ENCODE measurements around the gene PAWR. TPM values are rescaled to one million over a fixed set of nuclear protein-coding genes. Genes with fewer than 3 reads are reported as not detected.
A peak's percentile ranks its signal among the peaks of the same experiment; 100 is the strongest.

Gene PAWR
- total and polyA plus RNA-seq, 8 donors, result 10.1 to 662 (median 81.9) TPM

DNA sequence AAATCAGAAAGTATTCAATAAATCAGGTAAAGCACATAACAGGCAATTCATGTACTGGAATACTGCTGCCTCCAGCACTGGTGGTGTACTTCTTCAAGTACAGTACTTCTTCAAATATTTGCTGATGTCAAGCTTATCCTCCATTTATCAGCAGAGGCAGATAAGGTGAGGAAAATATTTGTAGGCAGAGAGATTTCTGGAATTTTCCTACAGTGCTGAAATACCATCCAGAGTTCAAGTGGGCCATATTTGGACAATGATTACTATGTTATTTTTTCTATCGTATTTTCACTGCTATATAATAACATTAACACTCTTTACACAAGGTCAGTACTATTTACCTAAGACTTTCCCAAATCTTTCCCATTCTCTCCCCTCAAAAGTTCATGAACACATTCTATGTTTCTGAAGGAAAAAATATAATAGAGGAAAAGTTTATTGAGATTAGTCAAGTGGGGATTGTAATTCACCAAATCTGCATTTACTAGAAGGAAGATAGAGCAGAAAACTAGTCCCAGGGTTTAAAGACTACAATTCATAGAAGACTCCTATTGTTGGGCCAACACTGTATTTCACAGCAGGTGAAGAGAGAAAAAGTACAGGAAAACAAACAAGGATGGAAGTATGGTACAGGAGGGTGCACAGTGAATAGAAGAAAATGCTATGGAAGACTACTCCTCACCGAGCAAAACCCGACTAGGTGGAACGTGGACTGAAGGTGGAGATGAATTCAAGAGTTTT lies 141.1 kb downstream of the PAWR start:
- intact Hi-C loops (cut with DNase I; ENCODE audit: low total_unique reads), result loop anchor here (5.0 kb wide), 1 partner anchor 188 kb away; no protein-coding TSS in a partner anchor
- peaks cover 20 to 49% (median 28%) of the 10 kb centered on the region in 4 donors for H3K4me1 ChIP-seq
- peak in 1 of 3 donors; percentile 15 for TF ChIP-seq POLR2AphosphoS5 (IDR thresholded peaks at IDR 0.05)
- TF ChIP-seq, protein P1, sequence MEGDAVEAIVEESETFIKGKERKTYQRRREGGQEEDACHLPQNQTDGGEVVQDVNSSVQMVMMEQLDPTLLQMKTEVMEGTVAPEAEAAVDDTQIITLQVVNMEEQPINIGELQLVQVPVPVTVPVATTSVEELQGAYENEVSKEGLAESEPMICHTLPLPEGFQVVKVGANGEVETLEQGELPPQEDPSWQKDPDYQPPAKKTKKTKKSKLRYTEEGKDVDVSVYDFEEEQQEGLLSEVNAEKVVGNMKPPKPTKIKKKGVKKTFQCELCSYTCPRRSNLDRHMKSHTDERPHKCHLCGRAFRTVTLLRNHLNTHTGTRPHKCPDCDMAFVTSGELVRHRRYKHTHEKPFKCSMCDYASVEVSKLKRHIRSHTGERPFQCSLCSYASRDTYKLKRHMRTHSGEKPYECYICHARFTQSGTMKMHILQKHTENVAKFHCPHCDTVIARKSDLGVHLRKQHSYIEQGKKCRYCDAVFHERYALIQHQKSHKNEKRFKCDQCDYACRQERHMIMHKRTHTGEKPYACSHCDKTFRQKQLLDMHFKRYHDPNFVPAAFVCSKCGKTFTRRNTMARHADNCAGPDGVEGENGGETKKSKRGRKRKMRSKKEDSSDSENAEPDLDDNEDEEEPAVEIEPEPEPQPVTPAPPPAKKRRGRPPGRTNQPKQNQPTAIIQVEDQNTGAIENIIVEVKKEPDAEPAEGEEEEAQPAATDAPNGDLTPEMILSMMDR (IDR thresholded peaks at IDR 0.05), result no peak
- H3K36me3 ChIP-seq, result peaks cover 0 to 6% (median 2%) of the 10 kb centered on the region in 4 donors
- no peaks in the 10 kb centered on the region for H3K27me3 ChIP-seq
- 63 to 78% (median 65%) methylated on average over 4 of the region's 4 CpGs for WGBS, 5 donors
- peak overlapping the region in 1 of 5 donors; percentile 4 for H3K27ac ChIP-seq
- peaks cover 0 to 5% (median 0%) of the 10 kb centered on the region in 4 donors for H3K9me3 ChIP-seq
- H3K4me3 ChIP-seq, result no peak overlapping the region
- DNase-seq, result peak in 1 of 2 donors; percentile 53

DNA sequence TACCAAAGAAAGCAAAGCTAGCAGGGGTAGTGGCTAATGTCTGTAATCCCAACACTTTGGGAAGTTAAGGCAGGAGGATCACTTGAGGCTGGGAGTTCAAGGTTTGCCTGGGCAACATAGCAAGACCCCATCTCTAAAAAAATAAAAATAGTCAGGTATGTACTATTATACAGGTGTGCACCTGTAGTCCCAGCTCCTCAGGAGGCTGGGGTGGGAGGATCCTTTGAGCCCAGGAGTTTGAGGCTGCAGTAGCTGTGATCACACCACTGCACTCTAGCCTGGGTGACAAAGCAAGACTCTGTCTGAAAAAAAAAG lies 142.2 kb downstream of the PAWR start:
- TF ChIP-seq POLR2AphosphoS5 (IDR thresholded peaks at IDR 0.05) (no peak), POLR2A (IDR thresholded peaks at IDR 0.05) (no peak), EP300 (IDR thresholded peaks at IDR 0.05) (no peak)
- TF ChIP-seq, protein P1 (IDR thresholded peaks at IDR 0.05), result no peak
- no peak overlapping the region for H3K4me3 ChIP-seq
- H3K9me3 ChIP-seq, result peaks cover 0 to 5% (median 0%) of the 10 kb centered on the region in 4 donors
- no peaks in the 10 kb centered on the region for H3K27me3 ChIP-seq
- intact Hi-C loops (cut with DNase I; ENCODE audit: low total_unique reads), result no loop called here
- H3K36me3 ChIP-seq, result peaks cover 0 to 6% (median 2%) of the 10 kb centered on the region in 4 donors
- peaks cover 20 to 49% (median 28%) of the 10 kb centered on the region in 4 donors for H3K4me1 ChIP-seq
- H3K27ac ChIP-seq, result peak overlapping the region in 3 of 5 donors; percentile 43 to 74 (median 59)
- no peak for DNase-seq

DNA sequence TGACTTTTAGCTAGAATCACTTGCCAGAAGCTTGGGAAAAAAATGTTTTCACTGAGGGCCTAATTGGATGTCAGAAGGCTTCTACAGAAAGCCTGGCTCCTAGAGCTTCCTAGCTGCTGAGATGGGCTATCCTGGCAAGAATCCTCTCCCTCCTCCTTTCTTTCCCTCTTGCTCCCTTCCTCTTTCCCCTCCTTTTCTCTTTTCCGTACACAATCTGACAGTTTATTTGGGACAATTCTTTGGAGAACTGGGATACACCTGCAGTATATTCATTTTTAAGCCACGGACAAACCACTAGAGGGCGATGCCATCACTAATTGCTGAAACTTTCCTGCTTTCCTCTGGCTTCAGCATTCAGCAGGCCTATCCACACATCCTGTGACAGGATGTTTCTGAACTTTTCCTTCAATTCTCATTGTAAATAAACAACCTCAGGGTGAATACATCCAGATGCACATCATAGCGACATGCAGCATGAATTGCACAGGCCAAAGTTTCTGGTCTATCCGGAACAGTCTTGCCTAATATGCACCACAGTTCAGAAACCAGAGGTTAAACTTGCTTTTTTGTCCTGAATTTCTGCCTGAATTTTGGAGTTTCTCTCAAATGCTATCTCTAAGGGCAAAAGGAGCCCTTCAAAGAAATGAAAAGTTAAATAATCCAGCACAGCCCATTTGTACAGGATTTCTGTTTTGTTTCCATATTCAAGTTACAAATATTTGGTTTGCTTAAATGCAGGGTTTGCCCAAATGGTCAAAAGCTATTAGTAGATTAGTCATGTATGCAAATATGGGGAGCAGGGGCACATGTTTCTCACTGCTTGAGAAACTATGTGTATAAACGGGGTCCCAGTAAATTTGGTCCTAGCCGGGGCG lies 142.8 kb downstream of the PAWR start:
- TF ChIP-seq POLR2AphosphoS5 (IDR thresholded peaks at IDR 0.05), result peak in 1 of 3 donors; percentile 11
- no peak for TF ChIP-seq EP300 (IDR thresholded peaks at IDR 0.05)
- TF ChIP-seq, protein P1 (IDR thresholded peaks at IDR 0.05), result peak in 5 of 7 experiments; percentile 37 to 62 (median 57)
- peak in 1 of 2 donors; percentile 82 for DNase-seq
- H3K27me3 ChIP-seq, result no peaks in the 10 kb centered on the region
- intact Hi-C loops (cut with DNase I; ENCODE audit: low total_unique reads), result no loop called here
- peaks cover 0 to 4% (median 1%) of the 10 kb centered on the region in 4 donors for H3K36me3 ChIP-seq
- no peak overlapping the region for H3K4me3 ChIP-seq
- H3K9me3 ChIP-seq, result peaks cover 0 to under 1% (median 0%) of the 10 kb centered on the region in 4 donors
- peaks cover 20 to 49% (median 28%) of the 10 kb centered on the region in 4 donors for H3K4me1 ChIP-seq
- peak overlapping the region in 4 of 5 donors; percentile 43 to 74 (median 62) for H3K27ac ChIP-seq
- 34 to 43% (median 38%) methylated on average over 8 of the region's 8 CpGs for WGBS, 5 donors

DNA sequence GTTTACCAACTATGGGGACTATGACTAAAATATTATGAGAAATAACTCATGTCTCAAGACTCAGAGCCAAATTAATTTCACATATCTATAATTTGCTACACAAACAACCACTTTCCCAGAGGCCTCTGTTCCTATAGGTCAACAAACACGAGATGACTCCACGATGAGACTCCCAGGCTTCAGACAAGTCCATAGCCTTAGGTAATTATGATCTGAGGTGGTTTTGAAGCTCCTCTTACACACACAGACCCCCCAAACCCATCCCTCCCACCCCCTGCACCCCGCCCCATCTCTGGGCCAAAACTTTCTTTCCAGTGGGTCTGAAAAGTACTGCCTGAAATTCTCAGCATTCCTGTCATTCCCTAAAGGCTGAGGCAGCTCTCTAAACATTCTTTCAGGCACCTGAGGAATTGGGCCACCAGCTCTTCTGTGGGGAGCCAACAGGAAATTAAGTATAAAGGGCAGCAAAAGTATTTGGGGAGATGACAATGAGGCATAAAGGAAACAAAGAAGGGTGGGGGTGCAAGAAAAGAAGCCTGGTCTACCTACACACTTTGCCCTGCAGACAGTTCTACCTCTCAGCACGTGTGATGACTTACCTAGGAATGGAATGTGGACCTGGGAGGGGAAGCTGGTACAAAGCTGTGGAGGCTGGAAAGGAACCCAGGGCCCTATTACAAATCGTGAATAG lies 143.6 kb downstream of the PAWR start:
- WGBS, 5 donors, result 40 to 51% (median 44%) methylated on average over 5 of the region's 5 CpGs
- TF ChIP-seq, protein P1 (IDR thresholded peaks at IDR 0.05), result no peak
- TF ChIP-seq EP300 (IDR thresholded peaks at IDR 0.05) (no peak), POLR2A (IDR thresholded peaks at IDR 0.05) (no peak), POLR2AphosphoS5 (IDR thresholded peaks at IDR 0.05) (peak in 1 of 3 donors; percentile 20)
- peak in 1 of 2 donors; percentile 83 for DNase-seq
- Histone ChIP-seq H3K9me3 (no peaks in the 10 kb centered on the region), H3K36me3 (no peaks in the 10 kb centered on the region), H3K27me3 (no peaks in the 10 kb centered on the region), H3K4me3 (no peak overlapping the region), H3K4me1 (peaks cover 20 to 44% (median 25%) of the 10 kb centered on the region in 4 donors), H3K27ac (peak overlapping the region in 4 of 5 donors; percentile 43 to 74 (median 62))
- intact Hi-C loops (cut with DNase I; ENCODE audit: low total_unique reads), result no loop called here
